Skeletal muscle tissue (tissue), 4 donors: ENCODE data around the gene TYROBP. TPM values are rescaled to one million over a fixed set of nuclear protein-coding genes. Genes with fewer than 3 reads are reported as not detected.

Source experiments
- H3K27ac ChIP-seq: one replicate; pipeline ENCODE4 v1.7.0; 2013; ENCODE audit warnings: mild to moderate bottlenecking, low read depth, low read length, inconsistent platforms
- H3K27me3 ChIP-seq, 3 donors: one replicate each; pipeline ENCODE4 v1.7.0; 2013; ENCODE audit warnings: low read length in 3 of 3; ENCODE audit not compliant: control insufficient read depth in 3 of 3, insufficient read depth in 3 of 3
- H3K36me3 ChIP-seq, 3 donors: one replicate each; pipeline ENCODE4 v1.7.0; 2013; ENCODE audit warnings: low read length in 3 of 3; ENCODE audit not compliant: control insufficient read depth in 3 of 3, insufficient read depth in 3 of 3
- H3K4me1 ChIP-seq, 3 donors: one replicate each; pipeline ENCODE4 v1.7.0; 2013; ENCODE audit warnings: low read length in 3 of 3, mild to moderate bottlenecking in 3 of 3; ENCODE audit not compliant: control insufficient read depth in 3 of 3, insufficient read depth in 3 of 3
- H3K4me3 ChIP-seq, 3 donors: one replicate each; pipeline ENCODE4 v1.7.0; 2013; ENCODE audit warnings: low read length in 3 of 3
- H3K9ac ChIP-seq, 3 donors: one replicate each; pipeline ENCODE4 v1.7.0; 2013; ENCODE audit warnings: low read length in 3 of 3, mild to moderate bottlenecking in 3 of 3, moderate library complexity in 2 of 3, low read depth in 1 of 3
- H3K9me3 ChIP-seq, 3 donors: one replicate each; pipeline ENCODE4 v1.7.0; 2013; ENCODE audit warnings: low read length in 3 of 3; ENCODE audit not compliant: control insufficient read depth in 3 of 3
- total RNA-seq: library from RNA; depleted of rRNA; stranded (reverse); fragments of >200 nt; gene quantifications from one replicate; pipeline ENCODE4 v1.2.3, GENCODE V29; 2014
- donor health status: Osteomylitis.

The TYROBP gene
- total RNA-seq, 1 donor from 2014 or later: 9.9 TPM

DNA sequence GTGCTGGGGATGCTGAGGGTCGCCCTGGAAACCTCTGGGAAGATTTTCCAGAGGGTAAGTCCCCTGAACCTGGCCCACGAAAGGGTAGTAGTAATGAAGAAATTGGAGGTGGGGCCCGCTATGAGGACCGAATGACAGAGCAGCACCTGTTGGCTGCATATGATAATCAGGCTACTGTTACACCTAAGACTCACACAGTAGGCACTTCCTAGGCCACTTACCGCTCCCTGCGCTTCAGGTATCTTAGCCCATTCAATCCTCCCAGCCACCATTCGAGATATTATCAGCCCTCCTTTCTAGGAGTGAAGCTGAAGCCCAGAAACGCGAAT, 23.7 kb upstream of the TYROBP start:
- H3K9ac ChIP-seq: peak overlapping the region in 2 of 3 donors; percentile 58 to 61
- peak overlapping the region; percentile 57 to 76 (median 67) for H3K4me3 ChIP-seq
- H3K27me3 ChIP-seq: peaks cover 0 to under 1% (median 0%) of the 10 kb centered on the region in 3 donors
- H3K4me1 ChIP-seq: peaks cover 19 to 32% (median 21%) of the 10 kb centered on the region in 3 donors
- peak overlapping the region; percentile 55 for H3K27ac ChIP-seq
- H3K36me3 ChIP-seq: no peaks in the 10 kb centered on the region
- no peaks in the 10 kb centered on the region for H3K9me3 ChIP-seq

- Histone ChIP-seq H3K4me1 (peaks cover 16 to 29% (median 19%) of the 10 kb centered on the region in 3 donors), H3K27me3 (peaks cover 0 to 3% (median 0%) of the 10 kb centered on the region in 3 donors), H3K4me3 (peak overlapping the region; percentile 68 to 76 (median 72)), H3K36me3 (no peaks in the 10 kb centered on the region), H3K9me3 (no peaks in the 10 kb centered on the region), H3K27ac (peak overlapping the region; percentile 55), H3K9ac (peak overlapping the region in 2 of 3 donors; percentile 64 to 66)
These were observed 23.2 kb upstream of the TYROBP start for GRCh38 chr19:35931161-35931873.

- H3K27me3 ChIP-seq: peaks cover 0 to 4% (median 3%) of the 10 kb centered on the region in 3 donors
- H3K4me3 ChIP-seq: no peak overlapping the region
- peaks cover 0 to 2% (median 0%) of the 10 kb centered on the region in 3 donors for H3K36me3 ChIP-seq
- no peak overlapping the region for H3K9ac ChIP-seq
- H3K9me3 ChIP-seq: peaks cover 0 to 6% (median 3%) of the 10 kb centered on the region in 3 donors
- H3K4me1 ChIP-seq: peaks cover 7 to 17% (median 8%) of the 10 kb centered on the region in 3 donors
- H3K27ac ChIP-seq: no peak overlapping the region
These were observed 21.8 kb upstream of the TYROBP start for GRCh38 chr19:35929876-35930275.

DNA sequence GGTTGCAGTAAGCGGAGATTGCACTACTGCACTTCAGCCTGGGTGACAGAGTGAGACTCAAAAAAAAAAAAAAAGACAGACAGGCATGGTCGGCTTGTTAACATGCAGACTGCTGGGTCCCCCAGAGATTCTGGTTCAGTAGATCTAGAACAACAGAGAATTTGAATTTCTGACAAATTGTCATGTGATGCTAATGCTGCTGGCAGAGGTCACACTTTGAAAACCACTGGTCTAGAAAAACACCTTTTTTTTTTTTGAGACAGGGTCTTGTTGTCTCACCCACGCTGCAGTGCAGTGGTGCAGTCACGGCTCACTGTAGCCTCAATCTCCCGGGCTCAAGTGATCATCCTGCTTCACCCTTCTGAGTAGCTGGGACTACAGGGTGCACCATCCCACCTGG, 20.4 kb upstream of the TYROBP start:
- no peak overlapping the region for H3K27ac ChIP-seq
- H3K9me3 ChIP-seq: peaks cover 0 to 6% (median 3%) of the 10 kb centered on the region in 3 donors
- H3K36me3 ChIP-seq: peaks cover 0 to 2% (median 0%) of the 10 kb centered on the region in 3 donors
- H3K4me3 ChIP-seq: no peak overlapping the region
- H3K9ac ChIP-seq: no peak overlapping the region
- peaks cover 7 to 13% (median 8%) of the 10 kb centered on the region in 3 donors for H3K4me1 ChIP-seq
- peaks cover 0 to 4% (median 3%) of the 10 kb centered on the region in 3 donors for H3K27me3 ChIP-seq

- Histone ChIP-seq H3K36me3 (peaks cover 0 to 2% (median 0%) of the 10 kb centered on the region in 3 donors), H3K4me3 (no peak overlapping the region), H3K4me1 (no peaks in the 10 kb centered on the region), H3K9ac (no peak overlapping the region), H3K27me3 (peaks cover 0 to 4% (median 3%) of the 10 kb centered on the region in 3 donors), H3K9me3 (peaks cover 0 to 6% (median 3%) of the 10 kb centered on the region in 3 donors), H3K27ac (no peak overlapping the region)
These were observed 17.4 kb upstream of the TYROBP start for GRCh38 chr19:35925501-35925900.

DNA sequence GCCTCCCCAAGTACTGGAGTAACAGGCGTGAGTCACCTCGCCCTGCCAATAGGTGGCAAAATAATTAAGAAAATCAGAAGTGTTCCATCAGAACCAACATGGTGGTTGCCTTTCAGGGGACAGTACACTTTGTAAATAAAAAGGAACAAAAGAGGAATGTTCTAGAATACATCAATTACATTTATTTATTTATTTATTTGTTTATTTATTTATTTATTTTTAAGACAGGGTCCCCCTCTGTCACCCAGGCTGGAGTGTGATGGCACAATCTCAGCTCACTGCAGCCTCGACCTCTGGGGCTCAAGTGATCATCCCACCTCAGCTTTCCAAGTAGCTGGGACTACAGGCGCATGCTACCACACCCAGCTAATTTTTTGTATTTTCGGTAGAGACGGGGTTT, 12.9 kb upstream of the TYROBP start:
- H3K9ac ChIP-seq: no peak overlapping the region
- peaks cover 0 to 5% (median 4%) of the 10 kb centered on the region in 3 donors for H3K27me3 ChIP-seq
- H3K27ac ChIP-seq: no peak overlapping the region
- peaks cover 0 to 6% (median 3%) of the 10 kb centered on the region in 3 donors for H3K9me3 ChIP-seq
- peaks cover 0 to 2% (median 0%) of the 10 kb centered on the region in 3 donors for H3K36me3 ChIP-seq
- no peaks in the 10 kb centered on the region for H3K4me1 ChIP-seq
- H3K4me3 ChIP-seq: no peak overlapping the region

GRCh38 chr19:35919306-35919705, 11.2 kb upstream of the TYROBP start:
- H3K9me3 ChIP-seq: no peaks in the 10 kb centered on the region
- no peaks in the 10 kb centered on the region for H3K4me1 ChIP-seq
- H3K36me3 ChIP-seq: no peaks in the 10 kb centered on the region
- no peak overlapping the region for H3K9ac ChIP-seq
- H3K27me3 ChIP-seq: peaks cover 0 to 5% (median 4%) of the 10 kb centered on the region in 3 donors
- no peak overlapping the region for H3K27ac ChIP-seq
- H3K4me3 ChIP-seq: no peak overlapping the region

DNA sequence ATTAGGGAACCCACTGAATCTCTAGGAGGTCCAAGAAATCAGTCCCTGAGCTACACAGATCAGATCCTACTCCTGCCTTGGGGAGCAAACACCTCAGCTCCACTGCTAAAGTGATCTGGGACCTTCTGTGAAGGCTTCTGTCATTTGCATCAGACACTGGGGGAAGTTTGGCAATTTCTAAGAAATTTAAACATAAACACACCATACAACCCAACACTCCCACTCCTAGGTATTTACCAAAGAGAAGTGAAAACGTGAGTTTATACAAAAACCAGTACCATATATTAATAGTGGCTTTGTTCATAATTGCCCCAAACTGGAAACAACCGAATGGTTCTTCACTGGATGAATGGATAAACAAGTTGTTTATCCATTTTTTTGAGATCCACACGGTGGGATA, 7.3 kb upstream of the TYROBP start:
- peaks cover 0 to 7% (median 4%) of the 10 kb centered on the region in 3 donors for H3K27me3 ChIP-seq
- H3K9me3 ChIP-seq: no peaks in the 10 kb centered on the region
- H3K36me3 ChIP-seq: no peaks in the 10 kb centered on the region
- H3K9ac ChIP-seq: no peak overlapping the region
- H3K4me3 ChIP-seq: no peak overlapping the region
- H3K4me1 ChIP-seq: no peaks in the 10 kb centered on the region
- no peak overlapping the region for H3K27ac ChIP-seq

- no peak overlapping the region for H3K4me3 ChIP-seq
- no peaks in the 10 kb centered on the region for H3K4me1 ChIP-seq
- H3K27ac ChIP-seq: no peak overlapping the region
These were observed 5.5 kb upstream of the TYROBP start for GRCh38 chr19:35913589-35913988.

DNA sequence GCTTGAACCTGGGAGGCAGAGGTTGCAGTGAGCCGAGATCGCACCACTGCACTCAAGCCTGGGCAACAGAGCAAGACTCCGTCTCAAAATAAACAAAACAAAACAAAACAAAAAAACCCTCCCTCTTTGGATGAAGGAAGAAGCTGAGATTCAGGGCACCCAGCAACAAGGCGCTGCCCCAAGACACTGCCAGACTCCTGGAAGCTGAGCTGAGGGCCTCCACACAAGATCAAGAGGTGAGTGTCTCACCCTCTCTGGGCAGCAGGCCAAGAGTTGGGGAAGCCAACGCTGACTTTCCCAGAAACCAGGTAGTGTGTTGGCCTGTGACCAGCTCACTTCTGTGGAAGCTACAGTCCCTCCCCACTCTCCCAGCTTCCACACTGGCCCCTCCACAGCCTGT, 3.7 kb upstream of the TYROBP start:
- Histone ChIP-seq H3K9me3 (no peaks in the 10 kb centered on the region), H3K9ac (no peak overlapping the region), H3K27ac (no peak overlapping the region), H3K36me3 (no peaks in the 10 kb centered on the region), H3K4me3 (no peak overlapping the region), H3K4me1 (no peaks in the 10 kb centered on the region), H3K27me3 (peaks cover 6 to 14% (median 10%) of the 10 kb centered on the region in 3 donors)

More at GRCh38 chr19:35913589-35913988, 5.5 kb upstream of the TYROBP start:
- H3K9ac ChIP-seq: no peak overlapping the region
- H3K9me3 ChIP-seq: no peaks in the 10 kb centered on the region
- no peaks in the 10 kb centered on the region for H3K36me3 ChIP-seq
- H3K27me3 ChIP-seq: peaks cover 7 to 12% (median 10%) of the 10 kb centered on the region in 3 donors
